GM18517 (cell line): ENCODE measurements around the gene CLTRN.

ENCODE experiments used
- ATAC-seq: cut with Tn5 transposase; IDR thresholded peaks from one replicate; pipeline ENCODE4 v1.9.1; 2021; ENCODE audit warnings: mild to moderate bottlenecking, moderate library complexity; ENCODE audit not compliant: unreplicated experiment

The CLTRN gene

GRCh38 chrX:15579778-15580747, 84.5 kb downstream of the CLTRN start:
- no peak for ATAC-seq
